GM18502 (cell line): ENCODE measurements around the gene RGS6.

Experiments used
- ATAC-seq: cut with Tn5 transposase; IDR thresholded peaks from one replicate; pipeline ENCODE4 v1.9.1; 2021; ENCODE audit warnings: mild to moderate bottlenecking; ENCODE audit not compliant: unreplicated experiment, poor library complexity

RGS6 gene

GRCh38 chr14:72610096-72610830 is 678.0 kb downstream of the RGS6 start:
- no peak for ATAC-seq

- no peak for ATAC-seq
These were observed 678.6 kb downstream of the RGS6 start for GRCh38 chr14:72610831-72611200.

- ATAC-seq, result no peak
These were observed 679.3 kb downstream of the RGS6 start for GRCh38 chr14:72611506-72611905.

GRCh38 chr14:72612041-72612440 is 679.8 kb downstream of the RGS6 start:
- no peak for ATAC-seq

- no peak for ATAC-seq
These were observed 681.2 kb downstream of the RGS6 start for GRCh38 chr14:72613231-72613974.

- ATAC-seq, result no peak
These were observed 681.7 kb downstream of the RGS6 start for GRCh38 chr14:72613975-72614319.

- ATAC-seq, result no peak
These were observed 682.1 kb downstream of the RGS6 start for GRCh38 chr14:72614365-72614764.

GRCh38 chr14:72614891-72615415 is 682.7 kb downstream of the RGS6 start:
- ATAC-seq, result no peak

- ATAC-seq, result no peak
These were observed 683.4 kb downstream of the RGS6 start for GRCh38 chr14:72615451-72616121.
